ENCODE data around the gene TMEM132D.

DNA sequence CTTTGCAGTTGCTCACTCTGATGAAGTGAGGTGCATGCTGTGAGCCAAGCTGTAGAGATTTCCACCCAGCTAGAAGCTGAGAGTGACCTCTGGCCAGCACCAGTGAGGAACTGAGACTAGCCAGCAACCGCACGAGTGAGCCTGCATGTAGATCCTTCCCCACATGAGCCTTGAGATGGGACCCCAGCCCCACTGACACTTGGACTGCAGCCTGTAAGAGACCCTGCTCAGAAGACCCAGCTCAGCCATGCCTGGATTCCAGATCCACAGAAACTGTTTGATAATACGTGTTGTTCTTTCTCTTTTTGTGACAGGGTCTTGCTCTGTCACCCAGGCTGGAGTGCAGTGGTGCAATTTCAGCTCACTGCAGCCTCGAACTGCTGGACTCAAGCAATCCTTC, 821.4 kb downstream of the TMEM132D start:
- TF ChIP-seq BACH1 (IDR thresholded peaks at IDR 0.05; ENCODE audit: low read length) (no peak), GABPA (IDR thresholded peaks at IDR 0.05; ENCODE audit: borderline replicate concordance, insufficient read depth, low read length) (no peak), YY1 (IDR thresholded peaks at IDR 0.05; ENCODE audit: low read depth, low read length) (no peak), RFX5 (IDR thresholded peaks at IDR 0.05; ENCODE audit: borderline replicate concordance, low read depth, low read length) (no peak), CTCF (IDR thresholded peaks at IDR 0.05; ENCODE audit: control extremely low read depth in 1 of 3, insufficient read depth in 1 of 3, low read depth in 1 of 3, low read length in 3 of 3) (no peak), JUN (IDR thresholded peaks at IDR 0.05; ENCODE audit: low read depth, low read length) (no peak), EZH2 (IDR thresholded peaks at IDR 0.05; ENCODE audit: low read depth, low read length, severe bottlenecking) (no peak), KDM1A (IDR thresholded peaks at IDR 0.05; ENCODE audit: borderline replicate concordance, low read length) (no peak), POLR2AphosphoS5 (IDR thresholded peaks at IDR 0.05; ENCODE audit: low read depth, low read length) (no peak), RAD21 (IDR thresholded peaks at IDR 0.05 in 1 of 2, conservative IDR thresholded peaks at IDR 0.05 in 1 of 2; ENCODE audit: low read depth in 2 of 2, low read length in 2 of 2) (no peak), POLR2A (IDR thresholded peaks at IDR 0.05; ENCODE audit: control extremely low read depth in 1 of 2, low read depth in 2 of 2, low read length in 2 of 2) (no peak), CBX5 (IDR thresholded peaks at IDR 0.05; ENCODE audit: low read depth, low read length) (no peak), JUND (IDR thresholded peaks at IDR 0.05; ENCODE audit: low read length) (no peak), ATF3 (IDR thresholded peaks at IDR 0.05; ENCODE audit: insufficient read depth, low read depth, low read length) (no peak)

All from H1 (cell line).